Endothelial cell of umbilical vein (primary cell): ENCODE results near the gene PPFIBP2. TPM values are rescaled to one million over a fixed set of nuclear protein-coding genes. Genes with fewer than 3 reads are reported as not detected.

Experiments
- BruUV-seq: library from RNA; stranded (reverse); fragments of 400-500 nt; replicated peaks from 2 replicates; lab custom pipeline; 2021; lab: Mats Ljungman, UMichigan
- CTCF ChIA-PET: fragments of 300-600, 350-600 bp; sonication (Branson Sonifier 250); formaldehyde crosslinking; loops from one replicate; lab custom pipeline; 2021; ENCODE audit warnings: antibody characterized with exemption, inconsistent platforms; lab: Charles Lee
- POLR2A ChIA-PET: fragments of 300-600, 350-600 bp; sonication (Branson Sonifier 250); formaldehyde crosslinking; loops from one replicate; lab custom pipeline; 2021; ENCODE audit warnings: antibody characterized with exemption, inconsistent platforms; lab: Charles Lee
- DNase-seq: peaks from one replicate; pipeline ENCODE4 v3.0.0-alpha.2; 2011; ENCODE audit warnings: low read depth, low spot score
- FAIRE-seq: peaks from 2 replicates; lab custom pipeline; 2011; peaks lifted over from hg19 to GRCh38; lab: Jason Lieb, UNC
- H2AFZ ChIP-seq: 2 replicates; pipeline ENCODE4 v1.6.0; 2012; ENCODE audit warnings: low read depth, low read length, control low read depth, inconsistent platforms
- H3K27ac ChIP-seq: 2 replicates; pipeline ENCODE4 v1.5.1; 2011; ENCODE audit warnings: low read depth, mild to moderate bottlenecking, control low read depth, low read length, moderate library complexity; ENCODE audit not compliant: insufficient read depth
- H3K27me3 ChIP-seq, 2 experiments: 2 replicates each; pipeline versions ENCODE4 v1.6.0 to v1.6.1; 2011; ENCODE audit warnings: low read length in 2 of 2, mixed read lengths in 1 of 2; ENCODE audit not compliant: control insufficient read depth in 2 of 2, insufficient read depth in 2 of 2
- H3K36me3 ChIP-seq, 2 experiments: 2 replicates in 1 of 2; 3 replicates in 1 of 2; pipeline ENCODE4 v1.5.1; 2011; ENCODE audit warnings: low read length in 2 of 2, mild to moderate bottlenecking in 1 of 2, moderate library complexity in 1 of 2; ENCODE audit not compliant: control insufficient read depth in 2 of 2, insufficient read depth in 2 of 2; ENCODE audit errors: extremely low read depth in 1 of 2
- H3K4me1 ChIP-seq: 3 replicates; pipeline ENCODE4 v1.5.1; 2011; ENCODE audit warnings: mild to moderate bottlenecking, low read length; ENCODE audit not compliant: control insufficient read depth, insufficient read depth; ENCODE audit errors: extremely low read depth
- H3K4me2 ChIP-seq: 2 replicates; pipeline ENCODE4 v1.6.1; 2011; ENCODE audit warnings: low read length, control low read depth, mixed read lengths; ENCODE audit not compliant: insufficient read depth
- H3K4me3 ChIP-seq, 3 experiments: fragments of 200-600 bp in 1 of 3; sonication (generic), shearing (Covaris generic) in 1 of 3; replicated peaks in 1 of 3; 2 replicates each; pipeline ENCODE4 v1.5.1; 2011 to 2016; ENCODE audit warnings: control low read depth in 3 of 3, low read length in 3 of 3, mild to moderate bottlenecking in 2 of 3, inconsistent platforms in 1 of 3, low read depth in 1 of 3, moderate library complexity in 1 of 3; ENCODE audit not compliant: insufficient read depth in 1 of 3
- H3K79me2 ChIP-seq: 2 replicates; pipeline ENCODE4 v1.6.0; 2012; ENCODE audit warnings: low read length, inconsistent platforms; ENCODE audit not compliant: control insufficient read depth, insufficient read depth
- H3K9ac ChIP-seq: replicated peaks from 2 replicates; pipeline ENCODE3; 2011; ENCODE audit warnings: low read length, control low read depth; ENCODE audit not compliant: insufficient read depth; ENCODE audit errors: extremely low read depth
- H3K9me1 ChIP-seq: replicated peaks from 3 replicates; pipeline ENCODE4 v1.6.0; 2011; ENCODE audit warnings: mild to moderate bottlenecking, low read length; ENCODE audit not compliant: control insufficient read depth, insufficient read depth; ENCODE audit errors: extremely low read depth
- H3K9me3 ChIP-seq: replicated peaks from 2 replicates; pipeline ENCODE4 v1.5.1; 2012; ENCODE audit warnings: low read length, inconsistent platforms; ENCODE audit not compliant: control insufficient read depth, insufficient read depth
- H4K20me1 ChIP-seq: replicated peaks from 2 replicates; pipeline ENCODE3; 2011; ENCODE audit warnings: mild to moderate bottlenecking, low read length; ENCODE audit not compliant: control insufficient read depth, insufficient read depth; ENCODE audit errors: extremely low read depth
- CTCF ChIP-seq, 2 donors: IDR thresholded peaks; 1 replicate in 1 of 2; 2 replicates in 1 of 2; pipeline ENCODE4 v1.5.1; 2011; ENCODE audit warnings: low read length in 2 of 2, mild to moderate bottlenecking in 2 of 2, moderate library complexity in 2 of 2, control low read depth in 1 of 2, inconsistent platforms in 1 of 2, low read depth in 1 of 2; ENCODE audit not compliant: insufficient read depth in 1 of 2; ENCODE audit errors: extremely low read depth in 1 of 2
- EZH2 ChIP-seq: IDR thresholded peaks from 2 replicates; pipeline ENCODE4 v1.6.1; 2012; ENCODE audit warnings: borderline replicate concordance, low read depth, mild to moderate bottlenecking, moderate library complexity, low read length, inconsistent platforms; ENCODE audit not compliant: severe bottlenecking
- FOS ChIP-seq: IDR thresholded peaks from 2 replicates; pipeline ENCODE4 v1.6.1; 2011; ENCODE audit warnings: mild to moderate bottlenecking, low read length, moderate library complexity, borderline replicate concordance; ENCODE audit not compliant: insufficient read depth
- GATA2 ChIP-seq: IDR thresholded peaks from 2 replicates; pipeline ENCODE4 v1.7.0; 2011; ENCODE audit warnings: low read depth, mild to moderate bottlenecking, moderate library complexity, mixed read lengths, low read length; ENCODE audit not compliant: insufficient read length, insufficient read depth
- JUN ChIP-seq: IDR thresholded peaks from 2 replicates; pipeline ENCODE4 v1.6.1; 2011; ENCODE audit warnings: borderline replicate concordance, low read depth; ENCODE audit not compliant: insufficient read length, insufficient read depth
- MAX ChIP-seq: IDR thresholded peaks from 2 replicates; pipeline ENCODE4 v1.6.1; 2011; ENCODE audit not compliant: insufficient read depth, insufficient read length
- MYC ChIP-seq: IDR thresholded peaks from one replicate; pipeline ENCODE4 v1.6.1; 2011; ENCODE audit warnings: mild to moderate bottlenecking, low read depth, low read length
- POLR2A ChIP-seq: IDR thresholded peaks from 2 replicates; pipeline ENCODE4 v1.6.1; 2012; ENCODE audit warnings: low read depth, mild to moderate bottlenecking, control low read depth, low read length
- POLR2AphosphoS5 ChIP-seq: IDR thresholded peaks from 2 replicates; pipeline ENCODE4 v1.6.1; 2012; ENCODE audit warnings: low read depth, mild to moderate bottlenecking, control low read depth, low read length, moderate library complexity; ENCODE audit not compliant: insufficient read depth
- dilution Hi-C: fragments of 300-500 bp; cut with MboI; formaldehyde crosslinking; loops from one replicate; pipeline ENCODE4 v1.15.0; 2019; ENCODE audit warnings: low sequenced_read_pairs; ENCODE audit not compliant: extremely low pct_ligation_motif_present
- intact Hi-C: fragments of 100-400 bp; cut with micrococcal nuclease; formaldehyde crosslinking; loops from one replicate; pipeline ENCODE4 v1.10.0; 2022
- polyA plus RNA-seq, 4 experiments: library from polyadenylated mRNA; depleted of rRNA in 3 of 4; stranded (reverse) in 3 of 4; unstranded in 1 of 4; fragments of >200 nt; gene quantifications; 2 replicates each; pipeline versions ENCODE4 v1.2.1 to v1.2.3, GENCODE V29; 2011 to 2012; ENCODE audit warnings: missing spikeins in 1 of 4
- total RNA-seq: library from RNA; stranded (reverse); gene quantifications from 2 replicates; pipeline ENCODE4 v1.2.3, GENCODE V29; 2021

PPFIBP2 gene
- total and polyA plus RNA-seq, 2 donors (not counting 3 experiments of a cell fraction or from before 2014, with no cell fraction given) = 1.3 to 4.0 TPM

GRCh38 chr11:7531011-7531410 lies 17.2 kb downstream of the PPFIBP2 start:
- no peaks in the 10 kb centered on the region for H3K79me2 ChIP-seq
- ChIA-PET POLR2A (no interaction called here), CTCF (interaction anchor here (1.2 to 1.3 kb wide), 3 partner anchors 10 to 161 kb away, joined by 3 to 7 read pairs (median 3); no protein-coding TSS in a partner anchor)
- dilution Hi-C loops (no loop called here), intact Hi-C loops (no loop called here)
- no peak overlapping the region for H3K27ac ChIP-seq
- no peak overlapping the region for H2AFZ ChIP-seq
- TF ChIP-seq GATA2 (no peak), MAX (no peak), JUN (no peak), FOS (no peak), POLR2A (no peak), MYC (no peak), POLR2AphosphoS5 (no peak)
- H3K4me3 ChIP-seq = no peak overlapping the region
- no peak for FAIRE-seq
- no peaks in the 10 kb centered on the region for H3K9me3 ChIP-seq
- H3K4me1 ChIP-seq = no peaks in the 10 kb centered on the region
- H3K36me3 ChIP-seq = no peaks in the 10 kb centered on the region
- BruUV-seq = no TSS peak
- no peak overlapping the region for H3K9ac ChIP-seq
- H3K27me3 ChIP-seq = no peaks in the 10 kb centered on the region
- H3K9me1 ChIP-seq = no peaks in the 10 kb centered on the region
- no peaks in the 10 kb centered on the region for H4K20me1 ChIP-seq
- no peak overlapping the region for H3K4me2 ChIP-seq
- DNase-seq = no peak

GRCh38 chr11:7532405-7533145 lies 18.8 kb downstream of the PPFIBP2 start:
- H3K79me2 ChIP-seq = no peaks in the 10 kb centered on the region
- no peak for TF ChIP-seq MAX
- no peak for TF ChIP-seq JUN
- TF ChIP-seq MYC = no peak
- no peak for TF ChIP-seq POLR2A
- TF ChIP-seq FOS = no peak
- no peak for TF ChIP-seq CTCF (IDR thresholded peaks at IDR 0.05; ENCODE audit: extremely low read depth in 1 of 2, insufficient read depth in 1 of 2, low read depth in 1 of 2, low read length in 2 of 2)
- TF ChIP-seq EZH2 = no peak
- no peak for TF ChIP-seq GATA2
- no peak for TF ChIP-seq POLR2AphosphoS5
- DNase-seq (no peak), FAIRE-seq (no peak)
- no peaks in the 10 kb centered on the region for H4K20me1 ChIP-seq
- no peaks in the 10 kb centered on the region for H3K9me3 ChIP-seq
- intact Hi-C loops (no loop called here), dilution Hi-C loops (no loop called here)
- H3K4me2 ChIP-seq = no peak overlapping the region
- POLR2A ChIA-PET = no interaction called here
- no TSS peak for BruUV-seq
- no peak overlapping the region for H2AFZ ChIP-seq
- no peak overlapping the region for H3K27ac ChIP-seq
- H3K4me3 ChIP-seq = no peak overlapping the region
- H3K4me1 ChIP-seq = no peaks in the 10 kb centered on the region
- H3K9ac ChIP-seq = no peak overlapping the region
- CTCF ChIA-PET = no interaction called here
- H3K27me3 ChIP-seq = no peaks in the 10 kb centered on the region
- H3K36me3 ChIP-seq = no peaks in the 10 kb centered on the region
- no peaks in the 10 kb centered on the region for H3K9me1 ChIP-seq
